ENCODE measurements around the gene SLC39A1.
"Not testable (repeated sequence)": the region's sequence is repeated elsewhere in the genome, so short reads cannot be mapped to it uniquely, and the experiment has no call there.

SLC39A1 gene

DNA sequence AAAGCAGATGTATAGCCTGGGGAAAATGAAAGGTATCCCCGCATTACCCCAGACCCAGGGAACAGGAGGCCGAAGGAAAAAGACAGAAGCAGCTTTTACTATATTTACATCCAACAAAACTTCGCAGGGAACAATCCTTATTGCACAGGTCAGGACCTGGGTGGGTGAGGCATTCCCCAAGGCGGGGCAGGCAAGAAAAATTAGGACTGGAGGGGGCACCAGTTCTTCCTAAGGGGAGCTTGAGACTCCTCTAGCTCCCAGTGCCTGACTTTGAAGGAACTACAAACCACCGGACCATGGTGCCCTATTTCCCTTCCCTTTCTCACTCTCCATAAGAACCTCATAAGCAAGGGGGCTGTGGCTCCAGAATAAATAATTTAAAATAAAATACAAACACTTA is 33.9 kb downstream of the SLC39A1 start:
- DNase-seq (ENCODE audit: low spot score), result no peak

DNA sequence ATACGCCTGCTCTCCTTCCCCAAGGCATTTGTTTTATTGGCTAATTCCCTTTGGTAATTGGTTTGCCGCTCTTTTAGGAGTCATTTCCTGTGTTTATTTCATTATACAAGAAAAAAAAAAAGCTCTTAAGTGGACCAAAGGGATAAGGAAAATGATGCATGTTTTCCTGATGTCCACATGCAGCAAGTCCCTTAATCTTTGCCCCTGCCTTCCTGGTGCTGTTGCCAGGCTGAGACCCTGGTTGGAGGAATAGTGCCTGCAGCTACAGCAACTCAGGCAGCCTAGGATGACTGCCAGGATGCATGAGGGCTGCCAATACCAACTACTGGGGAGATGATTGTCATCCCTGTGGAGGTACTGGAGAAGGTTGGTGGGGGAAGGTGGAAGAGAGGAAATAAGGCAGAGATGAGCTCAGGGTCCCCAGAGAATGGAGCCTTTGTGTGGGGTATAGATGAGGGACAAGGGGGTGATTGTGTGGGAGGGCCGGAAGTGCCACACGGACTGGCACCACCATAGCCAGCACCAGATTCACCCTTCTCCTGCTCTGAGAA is 34.5 kb downstream of the SLC39A1 start:
- no peak for DNase-seq (ENCODE audit: low spot score)

DNA sequence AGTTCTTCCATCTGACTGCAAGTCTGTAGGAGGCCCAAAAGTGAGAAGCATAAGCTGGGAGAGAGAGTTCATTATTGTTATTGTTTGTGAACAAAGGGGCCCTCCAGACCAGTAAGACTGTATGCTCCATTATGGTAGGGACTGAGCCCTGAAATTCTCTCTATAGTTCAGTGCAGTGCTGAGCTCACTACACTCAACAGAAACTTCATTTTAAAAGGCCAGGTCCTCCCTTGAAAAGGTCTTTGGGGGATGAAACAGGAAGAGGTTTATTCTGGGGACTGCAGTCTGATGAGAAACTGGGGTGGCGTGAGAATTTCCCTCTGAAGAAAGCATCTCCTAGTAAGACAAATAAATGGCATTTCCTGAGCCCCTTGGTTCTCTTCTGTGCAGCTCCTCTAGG is 35.1 kb downstream of the SLC39A1 start:
- no peak for DNase-seq (ENCODE audit: low spot score)

DNA sequence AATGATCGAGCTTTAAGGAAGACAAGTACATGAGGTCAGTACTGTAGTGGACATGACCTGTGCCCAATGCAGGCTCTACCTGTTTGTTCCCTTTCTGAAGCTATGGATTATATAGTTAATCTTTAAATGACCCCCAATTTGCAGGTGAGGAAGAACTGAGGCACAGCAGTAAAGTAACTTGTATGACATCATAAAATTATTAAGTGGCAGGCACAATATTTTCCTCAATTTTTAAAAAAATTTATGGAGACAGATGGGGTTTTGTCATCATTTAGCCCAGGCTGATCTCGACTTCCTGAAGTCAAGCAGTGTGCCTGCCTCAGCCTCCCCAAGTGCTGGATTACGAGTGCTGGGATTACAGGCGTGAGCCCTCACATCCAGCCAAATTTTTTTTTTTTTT is 36.9 kb downstream of the SLC39A1 start:
- DNase-seq (ENCODE audit: low spot score), result no peak

DNA sequence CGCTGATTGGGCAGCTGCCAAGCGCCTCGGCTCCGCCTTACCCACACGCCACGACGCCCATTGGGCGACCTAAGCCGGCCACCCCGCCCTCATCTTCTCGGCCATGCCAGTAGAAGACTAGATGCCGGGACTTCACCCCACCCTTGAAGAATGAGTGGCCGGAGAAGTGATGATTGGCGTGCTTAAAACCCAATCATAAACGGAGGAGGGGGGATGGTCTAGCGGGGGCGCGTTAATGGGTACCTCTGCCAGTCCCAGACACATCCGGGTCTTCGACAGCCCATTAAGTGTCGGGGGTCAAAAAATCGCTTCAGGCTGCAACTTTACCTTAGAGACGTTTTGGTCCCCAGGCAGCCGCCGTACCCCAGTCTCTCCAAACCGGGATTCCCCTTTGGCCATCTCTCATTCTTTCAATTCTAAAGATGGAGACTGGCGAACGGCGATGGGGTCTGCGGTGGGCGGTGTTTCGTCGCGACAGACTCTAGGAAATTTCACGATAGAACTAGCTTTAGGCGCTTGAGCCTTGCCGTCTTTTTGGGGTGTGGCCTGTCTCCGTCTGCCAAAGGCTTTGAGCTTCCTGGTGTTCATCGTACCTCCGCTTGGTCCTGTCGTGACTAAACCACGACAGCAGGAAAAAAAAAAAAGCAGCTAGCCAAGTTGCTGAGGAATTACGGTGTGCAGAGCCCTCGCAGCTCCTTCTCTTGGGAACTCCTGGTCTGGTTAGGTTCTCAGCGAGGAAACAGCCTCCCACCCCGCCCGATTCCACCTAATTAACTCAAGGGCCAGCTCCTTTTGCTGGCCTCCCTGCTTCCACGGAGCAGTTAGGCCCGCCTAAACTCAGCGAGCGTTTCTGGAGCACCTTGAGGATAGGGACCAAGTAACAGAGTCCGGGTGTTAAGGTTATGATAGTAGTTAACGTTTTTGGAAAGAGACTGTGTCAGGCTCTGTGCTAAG is 40.1 kb downstream of the SLC39A1 start, which contains the start of gene GATAD2B:
TSS of gene GATAD2B (minus strand) at position 1 of the 954 bp plus-strand sequence. CDS start 94,625 bp downstream, outside the sequence.
- DNase-seq (ENCODE audit: low spot score), result peak; percentile 100

DNA sequence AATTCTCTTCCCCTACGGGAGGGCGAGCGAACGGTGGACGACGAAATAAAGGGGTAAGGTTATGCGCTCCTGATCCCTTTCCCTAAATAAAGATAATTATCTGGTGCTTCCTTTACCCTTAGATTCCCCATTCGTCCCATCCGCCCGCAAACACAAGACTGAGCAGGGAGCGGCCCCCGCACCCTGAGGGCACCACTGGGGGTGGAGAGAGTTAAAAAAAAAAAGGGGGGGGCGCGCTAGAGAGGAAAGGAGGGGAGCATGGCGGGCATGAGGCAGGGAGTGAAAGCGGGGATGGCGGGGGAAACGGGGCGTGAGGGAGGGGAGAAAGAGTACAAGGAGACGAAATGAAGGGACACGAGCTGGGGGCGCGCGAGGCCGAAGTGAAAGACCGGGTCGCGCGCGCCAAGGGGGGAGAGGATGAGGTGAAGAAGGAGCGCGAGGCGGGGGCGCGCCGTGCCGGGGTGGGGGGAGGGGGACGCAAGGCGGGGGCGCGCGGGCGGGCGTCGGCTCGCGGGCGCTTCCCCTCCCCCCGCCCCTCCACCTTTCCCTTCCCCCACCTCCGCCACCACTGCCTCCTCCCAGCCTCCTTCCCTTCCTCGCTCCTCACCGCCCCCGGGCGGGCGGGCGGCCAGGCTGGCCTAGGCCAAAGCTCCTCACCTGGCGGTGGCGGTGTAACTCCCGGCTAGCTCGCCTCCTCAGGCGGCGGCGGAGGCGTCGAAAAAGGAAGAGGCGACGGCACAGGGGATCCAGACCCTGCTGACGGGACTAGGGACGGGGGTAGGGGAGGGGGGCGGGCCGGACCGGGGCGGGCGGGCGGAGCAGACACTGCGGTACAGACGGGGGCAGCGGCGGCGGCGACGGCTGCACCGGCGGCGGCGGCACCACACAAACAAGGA is 41.0 kb downstream of the SLC39A1 start:
- DNase-seq (ENCODE audit: low spot score), result no peak

DNA sequence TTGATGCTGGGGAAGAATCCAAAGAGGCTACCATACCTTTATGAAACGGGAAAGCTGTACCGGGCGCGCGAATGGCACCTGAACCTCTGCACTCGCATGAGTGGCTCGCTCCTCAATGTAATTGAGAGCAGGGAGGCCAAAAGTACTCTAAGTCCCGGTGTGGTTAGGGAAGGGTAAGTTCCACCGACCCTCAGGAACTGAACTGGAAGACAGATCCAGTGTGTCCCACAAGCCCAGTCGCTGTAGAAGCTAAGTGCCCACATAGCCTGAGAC is 41.6 kb downstream of the SLC39A1 start:
- DNase-seq (ENCODE audit: low spot score), result no peak

DNA sequence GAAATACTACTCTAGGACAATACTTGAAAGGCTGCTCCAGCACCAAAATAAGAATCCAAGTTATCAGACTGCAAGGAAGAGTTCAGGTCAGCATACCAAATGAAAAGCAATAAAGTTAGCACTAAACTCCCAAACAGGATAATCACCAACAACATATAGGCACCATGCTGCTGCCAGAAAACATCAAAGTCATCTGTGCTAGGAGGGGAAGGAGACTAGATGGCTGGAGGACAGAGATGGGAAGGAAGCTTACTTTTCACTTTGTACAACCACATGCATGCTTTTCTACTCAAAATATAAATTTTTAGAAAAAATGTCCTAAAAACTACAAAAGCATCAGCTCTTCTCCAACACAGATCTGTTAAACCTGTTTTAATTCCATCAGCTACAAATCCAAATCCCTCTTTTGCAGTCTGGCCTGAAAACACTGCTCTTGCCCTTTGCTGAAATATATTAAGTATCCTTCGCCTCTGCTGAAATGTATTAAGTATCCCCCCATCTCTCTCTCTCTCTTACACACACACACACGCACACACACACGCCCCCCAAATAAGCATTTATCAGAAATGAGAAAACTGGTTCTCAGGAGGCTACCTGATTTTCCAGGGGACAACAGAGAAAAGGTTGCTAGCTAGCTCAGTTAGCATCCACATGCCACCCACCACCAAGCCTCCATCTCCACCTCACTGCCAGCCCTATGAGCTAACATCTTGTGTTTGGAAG is 42.1 kb downstream of the SLC39A1 start:
- no peak for DNase-seq (ENCODE audit: low spot score)

DNA sequence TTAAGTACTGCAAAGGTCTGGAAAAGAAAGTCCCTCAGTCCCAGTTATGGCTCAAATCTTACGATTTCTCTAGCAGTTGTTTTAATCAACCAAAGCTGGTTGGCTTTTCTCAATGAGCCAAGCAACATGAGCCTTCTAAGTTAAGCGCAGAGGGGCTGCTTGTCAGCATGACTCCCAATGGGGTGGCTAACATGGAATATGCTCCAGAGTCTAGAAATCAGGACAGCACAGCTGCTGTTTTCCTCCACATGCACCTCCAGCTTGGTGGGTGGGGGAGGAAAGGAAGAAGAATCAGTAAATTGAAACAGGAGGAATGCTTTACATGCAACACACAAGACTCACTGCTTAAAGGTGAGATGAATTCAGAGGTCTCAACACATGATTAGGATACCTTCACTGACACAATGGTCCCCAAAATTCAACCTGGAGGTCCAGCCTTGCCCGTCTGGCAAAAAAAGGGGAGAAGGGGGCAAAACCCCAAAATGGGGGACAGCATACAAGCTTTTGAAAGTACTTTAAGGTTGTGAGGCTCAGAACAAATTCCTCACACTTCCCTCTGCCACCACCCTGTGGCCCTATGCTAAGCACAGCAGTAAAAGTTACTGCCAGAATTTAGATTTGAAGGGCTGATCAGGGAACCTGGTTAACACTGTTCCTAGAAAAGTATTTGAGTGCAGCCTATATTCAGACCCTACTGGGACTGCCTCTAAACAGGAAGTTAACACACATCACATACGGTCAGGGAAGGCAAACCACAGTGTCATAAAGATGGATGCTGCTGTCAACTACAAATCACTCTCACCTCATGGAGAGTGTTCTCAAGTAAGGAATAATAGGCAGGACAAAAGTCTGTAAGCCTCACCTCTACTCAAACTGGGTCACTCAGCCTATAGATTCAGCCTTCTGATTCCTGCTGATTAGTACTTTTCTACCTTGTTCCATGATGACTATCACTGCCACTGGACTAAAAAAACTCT is 43.2 kb downstream of the SLC39A1 start:
- peak; percentile 69 for DNase-seq (ENCODE audit: low spot score)

DNA sequence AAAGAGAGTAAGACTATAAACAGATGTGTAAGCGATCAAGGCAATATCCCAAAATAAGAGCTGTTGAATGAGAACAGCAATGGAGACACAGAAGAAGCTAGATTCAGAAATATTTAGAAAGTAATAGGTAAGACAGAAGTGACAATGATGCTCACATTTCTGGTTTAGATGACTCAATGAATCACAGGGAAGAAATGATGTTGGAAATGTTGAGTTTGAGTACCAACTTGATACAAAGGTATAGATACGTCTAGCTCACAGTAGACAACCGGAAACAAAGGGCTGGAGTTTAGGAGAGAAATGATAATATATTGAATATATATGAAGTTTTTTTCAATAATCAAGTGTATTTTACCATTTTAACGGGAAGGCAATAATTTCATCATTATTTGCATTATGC is 47.0 kb downstream of the SLC39A1 start:
- DNase-seq (ENCODE audit: low spot score), result no peak

DNA sequence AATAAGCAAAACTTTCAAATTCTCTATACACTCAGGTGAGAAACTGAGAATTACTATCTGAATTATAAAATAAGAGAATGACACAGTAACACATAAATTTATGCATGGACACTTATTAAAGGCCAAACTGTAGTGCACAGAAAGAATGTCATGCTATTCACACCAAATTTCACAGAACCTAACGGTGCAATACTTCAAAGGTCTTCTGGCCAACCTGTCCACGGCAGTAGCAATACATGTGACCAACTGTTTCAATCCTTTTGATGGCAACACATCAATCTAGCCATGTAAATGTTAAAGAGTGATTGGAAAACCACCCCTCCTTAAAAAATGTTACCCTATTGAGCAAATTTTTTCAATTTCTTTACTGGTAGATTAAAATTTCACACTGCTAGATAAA is 51.0 kb downstream of the SLC39A1 start:
- no peak for DNase-seq (ENCODE audit: low spot score)

DNA sequence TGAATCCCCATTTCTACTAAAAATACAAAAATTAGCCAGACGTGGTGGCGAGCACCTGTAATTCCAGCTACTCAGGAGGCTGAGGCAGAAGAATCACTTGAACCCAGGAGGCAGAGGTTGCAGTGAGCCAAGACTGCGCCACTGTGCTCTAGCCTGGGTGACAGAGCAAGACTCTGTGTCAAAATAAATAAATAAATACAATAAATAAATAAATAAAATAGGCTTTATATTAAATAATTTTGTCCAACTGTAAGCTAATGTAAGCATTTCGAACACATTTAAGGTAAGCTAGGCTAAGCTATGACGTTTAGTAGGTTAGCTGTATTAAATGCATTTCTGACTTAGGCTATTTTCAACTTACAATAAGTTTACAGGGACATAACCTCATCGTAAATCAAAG is 52.8 kb downstream of the SLC39A1 start:
- not testable (repeated sequence) for DNase-seq (ENCODE audit: low spot score)
